Fibroblast of skin of abdomen (primary cell): ENCODE data around the gene RNF19B. TPM values are rescaled to one million over a fixed set of nuclear protein-coding genes. Genes with fewer than 3 reads are reported as not detected.
"Not testable (repeated sequence)": the region's sequence is repeated elsewhere in the genome, so short reads cannot be mapped to it uniquely, and the experiment has no call there.

ENCODE experiments used
- DNase-seq: peaks from one replicate; pipeline ENCODE4 v3.0.0-alpha.2; 2013
- polyA plus RNA-seq, 2 experiments: library from polyadenylated mRNA; unstranded; fragments of 120-200 nt; gene quantifications; one replicate each; pipeline ENCODE4 v1.2.1, GENCODE V29; 2013; ENCODE audit not compliant: insufficient read length in 2 of 2

The RNF19B gene
- polyA plus RNA-seq (2013, experiment 1 of 2; ENCODE audit: insufficient read length) = 8.4 TPM
- 9.7 TPM for polyA plus RNA-seq (2013, experiment 2 of 2; ENCODE audit: insufficient read length)

- DNase-seq = peak; percentile 91
These were observed at the start of gene RNF19B for GRCh38 chr1:32964461-32965250. Gene RNF19B, minus strand, starts transcription at chr1:32964809. Its CDS starts 124 bp downstream, at chr1:32964685.

- DNase-seq = no peak
These were observed 49.2 kb upstream of the RNF19B start for GRCh38 chr1:33013791-33014190.

- DNase-seq = no peak
These were observed 47.6 kb upstream of the RNF19B start for GRCh38 chr1:33012165-33012564.

GRCh38 chr1:33010932-33011731 is 46.5 kb upstream of the RNF19B start:
- DNase-seq = no peak

GRCh38 chr1:33009561-33009960 is 45.0 kb upstream of the RNF19B start:
- DNase-seq = no peak

- DNase-seq = no peak
These were observed 43.7 kb upstream of the RNF19B start for GRCh38 chr1:33008051-33008914.

- DNase-seq = peak; percentile 88
These were observed 42.8 kb upstream of the RNF19B start for GRCh38 chr1:33007190-33008050.

- peak; percentile 54 for DNase-seq
These were observed 41.3 kb upstream of the RNF19B start for GRCh38 chr1:33005838-33006421.

GRCh38 chr1:33005117-33005837 is 40.7 kb upstream of the RNF19B start:
- DNase-seq = no peak

GRCh38 chr1:33004613-33005012 is 40.0 kb upstream of the RNF19B start:
- peak; percentile 20 for DNase-seq

- DNase-seq = no peak
These were observed 39.0 kb upstream of the RNF19B start for GRCh38 chr1:33003657-33004056.

- DNase-seq = no peak
These were observed 37.4 kb upstream of the RNF19B start for GRCh38 chr1:33002006-33002405.

GRCh38 chr1:33001282-33001681 is 36.7 kb upstream of the RNF19B start:
- DNase-seq = no peak

GRCh38 chr1:33000427-33001026 is 35.9 kb upstream of the RNF19B start:
- no peak for DNase-seq

GRCh38 chr1:32998997-32999396 is 34.4 kb upstream of the RNF19B start:
- DNase-seq = no peak

- no peak for DNase-seq
These were observed 33.5 kb upstream of the RNF19B start for GRCh38 chr1:32998064-32998463.

- peak; percentile 72 for DNase-seq
These were observed 32.8 kb upstream of the RNF19B start for GRCh38 chr1:32997381-32997891.

- DNase-seq = not testable (repeated sequence)
These were observed 28.7 kb upstream of the RNF19B start for GRCh38 chr1:32993324-32993636.

GRCh38 chr1:32992489-32993323 is 28.1 kb upstream of the RNF19B start:
- DNase-seq = peak; percentile 94
